Stomach (tissue), 9 donors: ENCODE data around the gene SEZ6L2. TPM values are rescaled to one million over a fixed set of nuclear protein-coding genes. Genes with fewer than 3 reads are reported as not detected.
"Not testable (repeated sequence)": the region's sequence is repeated elsewhere in the genome, so short reads cannot be mapped to it uniquely, and the experiment has no call there.

Experiments
- DNase-seq, 2 donors: peaks; one replicate each; pipeline versions ENCODE4 v3.0.0 to v3.0.0-alpha.2; 2013 to 2019
- H3K27ac ChIP-seq, 5 donors: fragments of 200-600 bp in 4 of 5; sonication (generic) in 4 of 5; one replicate each; pipeline ENCODE4 v1.5.1; 2013 to 2019; ENCODE audit warnings: mild to moderate bottlenecking in 1 of 5, moderate library complexity in 1 of 5
- H3K27me3 ChIP-seq, 3 donors: fragments of 200-600 bp; sonication (generic); one replicate each; pipeline ENCODE4 v1.5.1; 2017 to 2019; ENCODE audit warnings: mixed run types in 1 of 3
- H3K36me3 ChIP-seq, 4 donors: fragments of 200-600 bp; sonication (generic); 1 replicate in 3 of 4; 2 replicates in 1 of 4; pipeline ENCODE4 v1.5.1; 2016 to 2019
- H3K4me1 ChIP-seq, 4 donors: fragments of 200-600 bp; sonication (generic); one replicate each; pipeline ENCODE4 v1.5.1; 2016 to 2019
- H3K4me3 ChIP-seq, 4 donors: fragments of 200-600 bp; sonication (generic) in 3 of 4; one replicate each; pipeline ENCODE4 v1.5.1; 2016 to 2019; ENCODE audit warnings: mild to moderate bottlenecking in 1 of 4
- H3K9me3 ChIP-seq, 4 donors: fragments of 200-600 bp; sonication (generic); one replicate each; pipeline ENCODE4 v1.5.1; 2016 to 2019
- CTCF ChIP-seq, 7 experiments: fragments of 450-650 bp in 4 of 7; fragments of 200-600 bp in 3 of 7; sonication (generic) in 3 of 7; IDR thresholded peaks; one replicate each; pipeline ENCODE4 v1.5.1; 2016 to 2019; ENCODE audit warnings: antibody characterized with exemption in 7 of 7, control low read depth in 2 of 7, mild to moderate bottlenecking in 1 of 7
- EP300 ChIP-seq: sonication (generic); formaldehyde crosslinking; IDR thresholded peaks from one replicate; pipeline ENCODE4 v1.6.1; 2017; ENCODE audit warnings: antibody characterized with exemption
- POLR2A ChIP-seq, 4 donors: fragments of 450-650 bp; IDR thresholded peaks; one replicate each; pipeline ENCODE4 v1.6.1; 2016; ENCODE audit warnings: antibody characterized with exemption in 4 of 4, control low read depth in 2 of 4, mild to moderate bottlenecking in 1 of 4, moderate library complexity in 1 of 4
- POLR2AphosphoS5 ChIP-seq, 3 donors: sonication (generic); formaldehyde crosslinking; IDR thresholded peaks; one replicate each; pipeline ENCODE4 v1.6.1; 2016; ENCODE audit warnings: antibody characterized with exemption in 3 of 3
- WGBS, 5 donors: extraction: QIAGEN DNeasy Blood & Tissue Kit in 3 of 5; methylation state at CpG; one replicate each; pipeline versions ENCODE4 v1.1.5 to v1.1.7; 2013 to 2018; 5-methylcytosine and 5-hydroxymethylcytosine counted together
- intact Hi-C: fragments of 100-400 bp; cut with DNase I; formaldehyde crosslinking; loops from one replicate; pipeline ENCODE4 v1.15.1; 2023; ENCODE audit warnings: low total_unique reads
- polyA plus RNA-seq, 3 donors: library from polyadenylated mRNA; stranded (reverse); fragments of 200-250 nt; gene quantifications; one replicate each; pipeline ENCODE4 v1.2.3, GENCODE V29; 2013
- total RNA-seq, 5 donors: library from RNA; depleted of rRNA; stranded (reverse); fragments of >200 nt; gene quantifications; one replicate each; pipeline versions ENCODE4 v1.1.0 to v1.2.3, GENCODE V29; 2014 to 2016
- donor health status: healthy with polysubstance abuse.
- donor health status: Bipolar disorder and iron deficiency.
- donor health status: healthy.

The SEZ6L2 gene
- total and polyA plus RNA-seq, 8 donors, result 1.5 to 31.4 (median 7.7) TPM; not detected in 1

DNA sequence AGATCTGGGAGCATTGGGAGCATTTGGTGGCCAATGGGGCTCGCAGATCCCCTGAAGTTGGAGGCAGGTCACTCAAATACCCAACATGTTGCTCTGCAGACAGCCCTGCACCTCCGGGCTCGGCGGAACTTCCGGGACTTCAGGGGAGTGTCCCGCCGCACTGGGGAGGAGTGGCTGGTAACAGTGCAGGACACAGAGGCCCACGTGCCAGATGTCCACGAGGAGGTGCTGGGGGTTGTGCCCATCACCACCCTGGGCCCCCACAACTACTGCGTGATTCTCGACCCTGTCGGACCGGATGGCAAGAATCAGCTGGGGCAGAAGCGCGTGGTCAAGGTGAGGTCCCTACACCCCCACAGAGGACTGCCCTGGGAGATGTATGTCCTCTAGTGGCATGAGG, 62.7 kb downstream of the SEZ6L2 start:
- TF ChIP-seq POLR2AphosphoS5 (IDR thresholded peaks at IDR 0.05) (no peak), POLR2A (IDR thresholded peaks at IDR 0.05) (no peak), CTCF (IDR thresholded peaks at IDR 0.05) (no peak), EP300 (no peak)
- H3K36me3 ChIP-seq, result peaks cover 85 to 100% (median 100%) of the 10 kb centered on the region in 4 donors
- no peak for DNase-seq
- no peak overlapping the region for H3K27ac ChIP-seq
- H3K4me3 ChIP-seq, result no peak overlapping the region
- H3K9me3 ChIP-seq, result no peaks in the 10 kb centered on the region
- intact Hi-C loops, result no loop called here
- H3K4me1 ChIP-seq, result no peaks in the 10 kb centered on the region
- WGBS, 5 donors, result 82 to 90% (median 86%) methylated on average over 13 to 15 of the region's 15 CpGs
- H3K27me3 ChIP-seq, result no peaks in the 10 kb centered on the region

GRCh38 chr16:29835926-29836325, 63.4 kb downstream of the SEZ6L2 start:
- intact Hi-C loops, result no loop called here
- H3K36me3 ChIP-seq, result peaks cover 85 to 100% (median 100%) of the 10 kb centered on the region in 4 donors
- TF ChIP-seq EP300 (no peak), POLR2AphosphoS5 (IDR thresholded peaks at IDR 0.05) (no peak), CTCF (IDR thresholded peaks at IDR 0.05) (no peak), POLR2A (IDR thresholded peaks at IDR 0.05) (no peak)

DNA sequence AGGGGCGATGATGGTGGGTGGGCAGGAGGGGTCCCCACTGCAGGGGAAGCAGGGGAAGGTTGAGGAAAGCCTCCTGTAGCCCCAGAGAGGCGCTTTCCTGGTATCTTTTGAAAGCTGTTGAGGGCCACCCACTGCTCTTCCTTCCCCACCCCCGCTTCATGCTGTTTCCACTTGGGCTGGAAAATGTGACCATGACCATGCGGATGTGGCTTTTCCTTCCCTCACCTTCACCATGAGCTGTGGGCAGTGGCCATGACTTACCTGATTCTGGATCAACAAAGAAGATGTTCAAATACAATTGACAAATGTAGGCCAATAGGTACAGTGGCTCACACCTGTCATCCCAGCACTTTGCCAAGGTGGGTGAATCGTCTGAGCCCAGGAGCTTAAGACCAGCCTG, 65.3 kb downstream of the SEZ6L2 start:
- 93 to 98% (median 95%) methylated on average over 5 of the region's 5 CpGs for WGBS, 5 donors
- Histone ChIP-seq H3K27ac (no peak overlapping the region), H3K4me3 (no peak overlapping the region), H3K4me1 (peaks cover 1 to 20% (median 19%) of the 10 kb centered on the region in 4 donors), H3K27me3 (no peaks in the 10 kb centered on the region), H3K9me3 (no peaks in the 10 kb centered on the region), H3K36me3 (peaks cover 72 to 96% (median 95%) of the 10 kb centered on the region in 4 donors)
- no peak for DNase-seq
- intact Hi-C loops, result no loop called here
- no peak for TF ChIP-seq POLR2A (IDR thresholded peaks at IDR 0.05)
- no peak for TF ChIP-seq EP300
- TF ChIP-seq POLR2AphosphoS5 (IDR thresholded peaks at IDR 0.05), result no peak
- TF ChIP-seq CTCF (IDR thresholded peaks at IDR 0.05), result no peak

More at GRCh38 chr16:29835926-29836325, 63.4 kb downstream of the SEZ6L2 start:
- H3K27me3 ChIP-seq, result no peaks in the 10 kb centered on the region
- peaks cover 0 to 5% (median 1%) of the 10 kb centered on the region in 4 donors for H3K4me1 ChIP-seq
- no peaks in the 10 kb centered on the region for H3K9me3 ChIP-seq
- WGBS, 5 donors, result 87 to 94% (median 91%) methylated on average over 7 of the region's 7 CpGs
- H3K27ac ChIP-seq, result no peak overlapping the region
- no peak for DNase-seq
- no peak overlapping the region for H3K4me3 ChIP-seq

GRCh38 chr16:29833219-29833618, 66.1 kb downstream of the SEZ6L2 start:
- DNase-seq, H3K27ac ChIP-seq, intact Hi-C loops, H3K9me3 ChIP-seq, H3K4me3 ChIP-seq, H3K27me3 ChIP-seq: not testable (repeated sequence)
- WGBS, 5 donors, result 92 to 100% (median 97%) methylated on average over 4 of the region's 4 CpGs
- Histone ChIP-seq H3K36me3 (peaks cover 65 to 87% (median 86%) of the 10 kb centered on the region in 4 donors), H3K4me1 (peaks cover 10 to 28% (median 28%) of the 10 kb centered on the region in 4 donors)

DNA sequence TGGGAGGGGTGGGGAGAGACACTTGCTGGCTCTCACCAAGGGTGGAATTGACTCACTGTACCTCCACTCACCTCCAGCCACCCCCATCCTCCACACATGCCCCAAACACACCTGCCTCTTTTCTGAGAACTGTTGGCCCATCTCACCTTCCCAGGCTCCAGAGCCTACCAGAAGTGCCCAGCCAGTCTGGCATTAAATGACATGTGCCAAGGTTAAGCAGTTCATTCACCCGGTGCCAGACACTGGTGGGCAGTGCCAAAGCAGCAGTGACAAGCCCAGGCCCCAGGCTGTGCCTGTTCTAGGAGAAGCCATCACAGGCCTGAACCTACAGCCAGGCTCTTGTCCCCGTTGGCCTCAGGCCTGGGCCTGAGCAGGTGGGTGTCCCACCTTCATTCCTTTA, 67.9 kb downstream of the SEZ6L2 start:
- peaks cover 27 to 46% (median 45%) of the 10 kb centered on the region in 4 donors for H3K4me1 ChIP-seq
- no peak for TF ChIP-seq POLR2A (IDR thresholded peaks at IDR 0.05)
- TF ChIP-seq CTCF (IDR thresholded peaks at IDR 0.05), result no peak
- no peak for TF ChIP-seq EP300
- TF ChIP-seq POLR2AphosphoS5 (IDR thresholded peaks at IDR 0.05), result no peak
- no peaks in the 10 kb centered on the region for H3K27me3 ChIP-seq
- no peaks in the 10 kb centered on the region for H3K9me3 ChIP-seq
- no peak overlapping the region for H3K27ac ChIP-seq
- intact Hi-C loops, result no loop called here
- peaks cover 51 to 70% (median 69%) of the 10 kb centered on the region in 4 donors for H3K36me3 ChIP-seq
- DNase-seq, result no peak
- H3K4me3 ChIP-seq, result no peak overlapping the region
- WGBS, 5 donors, result 50 to 84% (median 61%) methylated on average over 2 of the region's 2 CpGs
